DMS 273 treated with DMSO at 0.1 percent for 48 hours (cell line): Measurements from ENCODE around the gene PRDX2.

Experiments
- DNase-seq: peaks from one replicate; lab custom pipeline; 2025; lab: John Stamatoyannopoulos, UW

PRDX2 gene

DNA sequence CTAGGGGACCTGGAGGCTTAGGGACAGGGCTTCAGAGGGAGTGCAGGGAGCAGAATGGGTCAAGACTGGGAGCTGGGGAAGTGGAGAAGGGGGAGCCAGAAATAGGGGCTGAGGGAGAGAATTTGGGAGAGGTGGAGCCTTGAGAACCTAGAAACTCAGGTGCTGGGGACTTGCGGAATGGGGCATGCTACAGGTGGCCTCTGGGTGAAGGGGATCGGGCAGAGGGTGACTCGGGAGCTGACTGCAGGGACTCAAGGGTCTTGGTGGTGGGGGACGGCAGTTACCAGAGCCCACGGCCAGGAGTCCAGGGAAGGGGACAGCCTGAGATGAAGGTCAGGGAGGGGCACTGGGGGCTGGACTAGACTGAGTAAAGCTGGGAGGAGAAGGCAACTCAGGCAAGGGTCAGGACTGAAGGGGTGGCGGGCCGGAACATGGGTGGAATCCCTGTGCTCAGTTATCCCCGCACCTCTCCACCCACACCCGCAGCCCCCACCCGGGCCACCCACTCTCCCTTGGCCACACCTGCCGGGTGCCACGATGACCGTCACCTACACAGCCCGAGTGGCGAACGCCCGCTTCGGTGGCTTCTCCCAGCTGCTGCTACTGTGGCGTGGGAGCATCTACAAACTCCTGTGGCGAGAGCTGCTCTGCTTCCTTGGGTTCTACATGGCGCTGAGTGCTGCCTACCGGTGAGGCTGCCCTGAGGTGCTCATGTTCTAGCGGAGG, 49.4 kb downstream of the PRDX2 start:
- no peak for DNase-seq

DNA sequence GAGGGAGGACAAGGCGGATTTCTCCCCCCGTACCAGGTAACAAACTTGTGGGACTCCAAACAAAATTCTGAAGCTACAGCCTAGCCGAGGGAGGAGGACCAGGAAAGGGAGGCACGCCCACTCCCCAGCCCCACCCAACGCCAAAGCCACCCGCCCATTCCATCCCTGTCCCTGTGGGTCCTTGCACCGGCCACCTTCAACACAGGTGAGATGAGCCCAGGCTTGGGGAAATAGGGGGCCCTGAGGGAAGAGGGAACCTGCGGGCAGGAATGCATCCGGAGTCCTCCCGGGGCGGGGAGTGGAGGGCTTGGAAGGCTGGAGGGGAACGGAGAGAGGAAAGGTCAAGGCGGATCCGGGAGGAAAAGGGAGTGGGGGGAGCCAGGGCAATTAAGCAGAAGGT, 50.0 kb downstream of the PRDX2 start, which contains the start of gene BEST2:
BEST2 (plus strand) TSS at position 157 of the 400 bp plus-strand sequence. CDS start 802 bp downstream, outside the sequence.
- no peak for DNase-seq

DNA sequence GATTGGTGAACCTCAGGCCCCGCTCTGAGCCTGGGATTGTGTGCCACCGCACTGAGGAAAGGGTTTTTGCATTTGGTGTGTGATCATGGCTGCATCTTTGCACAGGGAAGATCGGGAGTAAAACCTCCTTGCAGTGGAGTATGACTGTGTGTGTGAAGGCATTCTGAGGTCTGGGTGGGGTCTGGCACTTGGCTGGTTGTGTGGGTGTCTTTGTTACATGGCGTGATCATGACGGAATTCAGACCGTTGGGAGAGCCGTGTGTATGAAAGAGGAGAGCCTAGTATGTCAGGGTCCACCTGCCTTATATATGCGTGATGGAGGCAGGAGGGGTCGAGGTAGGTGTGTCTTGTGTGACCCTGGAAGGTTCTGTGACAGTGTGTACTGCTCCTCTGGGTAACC, 50.7 kb downstream of the PRDX2 start:
- DNase-seq: no peak

DNA sequence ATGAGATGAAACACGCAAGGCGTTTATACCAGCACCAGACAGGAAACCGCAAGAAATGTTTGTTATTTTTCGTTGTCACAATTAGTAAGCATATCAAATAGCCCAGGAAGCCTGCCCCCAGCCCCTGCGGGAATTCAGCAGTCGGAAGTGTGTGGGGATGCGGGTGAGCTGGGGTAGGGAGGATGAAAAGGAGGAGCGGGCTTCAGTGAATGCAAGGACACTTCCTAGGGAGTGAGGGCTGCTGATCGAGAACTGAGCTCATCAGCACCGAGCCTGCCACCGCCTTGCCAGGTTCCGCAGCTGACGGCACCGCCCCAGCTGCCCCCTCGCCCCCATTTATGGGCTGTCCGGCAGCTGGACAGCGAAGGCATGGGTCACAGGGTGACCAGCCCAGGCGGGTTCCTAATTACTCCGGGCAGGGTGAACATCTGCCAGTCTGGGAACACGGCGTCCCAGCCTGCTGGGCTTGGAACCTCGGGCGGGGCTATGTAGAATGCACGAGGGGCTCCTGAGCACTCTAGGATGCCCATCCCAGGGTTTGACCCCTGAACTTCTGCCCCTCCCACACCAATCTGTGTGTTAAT, 51.6 kb downstream of the PRDX2 start:
- DNase-seq: peak; percentile 40

DNA sequence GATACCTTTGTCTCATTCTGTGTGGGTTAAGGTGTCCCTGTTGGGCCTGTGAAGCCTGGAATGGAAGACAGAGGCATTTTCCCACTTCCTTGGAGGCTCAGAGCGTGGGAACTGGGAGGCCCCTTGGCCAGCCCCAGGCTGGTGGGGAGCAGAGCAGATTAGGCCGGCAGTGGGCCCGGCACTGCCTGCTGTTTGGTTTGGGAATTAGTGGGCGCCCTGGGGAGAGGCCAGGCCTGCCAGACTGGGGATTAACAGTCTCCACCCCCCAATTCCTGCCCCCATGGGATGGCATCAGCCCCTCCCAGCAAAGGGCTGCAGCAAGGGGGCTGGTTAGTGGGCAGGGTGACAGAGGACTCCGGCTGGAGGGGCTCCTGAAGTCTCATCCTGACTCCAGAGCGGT, 53.1 kb downstream of the PRDX2 start:
- no peak for DNase-seq
